Skin epidermis (tissue), 12 donors: ENCODE measurements around the gene SEMA6D.

Experiments
- H3K27ac ChIP-seq, 21 experiments: fragments of 200-600 bp; sonication (generic) in 11 of 21; one replicate each; pipeline ENCODE4 v1.5.0; 2020; ENCODE audit warnings: mild to moderate bottlenecking in 3 of 21, inconsistent platforms in 2 of 21, moderate library complexity in 2 of 21
- H3K4me3 ChIP-seq, 7 experiments: fragments of 200-600 bp; sonication (generic) in 2 of 7; one replicate each; pipeline ENCODE4 v1.5.0; 2020; ENCODE audit warnings: inconsistent platforms in 2 of 7, mild to moderate bottlenecking in 2 of 7, moderate library complexity in 1 of 7

SEMA6D gene

GRCh38 chr15:47768735-47769134, 51.4 kb downstream of the SEMA6D start:
- H3K27ac ChIP-seq: no peak overlapping the region

GRCh38 chr15:47769166-47769565, 51.9 kb downstream of the SEMA6D start:
- no peak overlapping the region for H3K27ac ChIP-seq
- no peak overlapping the region for H3K4me3 ChIP-seq

More at GRCh38 chr15:47768735-47769134, 51.4 kb downstream of the SEMA6D start:
- H3K4me3 ChIP-seq: no peak overlapping the region

GRCh38 chr15:47773143-47773542, 55.8 kb downstream of the SEMA6D start:
- no peak overlapping the region for H3K4me3 ChIP-seq
- no peak overlapping the region for H3K27ac ChIP-seq

DNA sequence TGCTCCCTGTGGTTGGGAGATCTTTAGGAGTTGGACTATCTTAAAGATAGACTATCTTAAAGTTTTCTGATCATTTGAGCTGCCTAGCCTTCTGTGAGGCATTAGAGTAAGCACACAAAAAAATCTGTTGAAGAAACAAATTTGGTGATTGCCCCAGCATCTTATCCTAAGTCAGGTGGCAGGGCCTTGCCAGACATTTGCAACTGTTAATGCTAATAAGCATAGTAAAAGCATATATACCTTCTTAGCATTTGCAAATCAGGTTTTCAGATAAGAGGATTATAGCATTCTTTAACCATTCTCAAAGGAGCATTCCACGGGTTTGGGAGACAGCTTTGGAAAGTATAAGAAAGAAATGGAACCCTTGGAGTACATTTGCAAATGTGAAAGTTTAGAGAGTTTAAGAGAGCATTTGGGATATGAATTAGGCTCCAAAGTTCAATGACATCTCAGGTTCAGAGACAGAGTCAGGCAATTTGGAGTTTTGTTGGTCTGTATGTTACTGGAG, 61.0 kb downstream of the SEMA6D start:
- Histone ChIP-seq H3K4me3 (no peak overlapping the region), H3K27ac (no peak overlapping the region)

- Histone ChIP-seq H3K4me3 (no peak overlapping the region), H3K27ac (no peak overlapping the region)
These were observed 63.7 kb downstream of the SEMA6D start for GRCh38 chr15:47780971-47781370.

DNA sequence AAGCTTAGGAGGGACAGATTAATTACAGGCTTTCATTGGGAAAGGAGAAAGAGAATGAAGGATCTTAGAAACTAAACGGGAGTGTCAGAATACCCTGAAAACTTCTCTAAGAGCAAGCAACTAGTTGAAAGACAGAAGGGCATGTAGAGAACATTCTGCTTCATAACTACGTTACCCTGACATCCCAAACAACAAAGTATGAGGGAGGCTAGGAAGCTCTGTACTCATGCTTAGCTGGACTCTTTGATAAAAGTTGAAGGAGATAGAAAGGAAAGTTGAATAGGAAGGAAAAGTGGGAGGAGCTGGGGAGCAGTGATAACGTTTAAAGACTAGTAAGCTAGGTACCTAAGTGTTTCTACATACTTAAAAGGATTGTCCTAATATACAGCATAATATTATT, 64.2 kb downstream of the SEMA6D start:
- no peak overlapping the region for H3K4me3 ChIP-seq
- H3K27ac ChIP-seq: no peak overlapping the region

DNA sequence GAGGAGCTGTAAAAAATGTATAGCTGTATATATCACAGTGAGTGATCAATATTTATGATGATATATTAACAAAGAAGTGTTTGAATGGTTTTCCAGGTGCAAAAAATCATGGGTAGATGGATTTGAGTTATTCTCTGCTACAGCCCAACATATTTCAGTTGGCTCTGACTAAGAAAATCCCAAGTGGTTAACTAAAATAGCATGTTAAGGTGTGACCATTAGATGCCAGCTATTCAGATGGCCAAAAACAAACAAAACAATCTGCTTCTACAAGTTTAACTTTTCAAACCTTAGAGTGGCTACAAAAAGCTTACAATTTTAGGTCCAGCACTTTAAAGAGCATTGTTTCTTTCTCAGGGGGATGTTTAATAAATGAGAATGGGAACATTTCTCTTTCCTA, 67.5 kb downstream of the SEMA6D start:
- H3K27ac ChIP-seq: no peak overlapping the region
- no peak overlapping the region for H3K4me3 ChIP-seq

GRCh38 chr15:47786371-47786770, 69.1 kb downstream of the SEMA6D start:
- Histone ChIP-seq H3K27ac (no peak overlapping the region), H3K4me3 (no peak overlapping the region)

- Histone ChIP-seq H3K27ac (no peak overlapping the region), H3K4me3 (no peak overlapping the region)
These were observed 70.6 kb downstream of the SEMA6D start for GRCh38 chr15:47787875-47788274.

- H3K27ac ChIP-seq: no peak overlapping the region
- no peak overlapping the region for H3K4me3 ChIP-seq
These were observed 71.4 kb downstream of the SEMA6D start for GRCh38 chr15:47788685-47789084.

- no peak overlapping the region for H3K27ac ChIP-seq
- no peak overlapping the region for H3K4me3 ChIP-seq
These were observed 73.9 kb downstream of the SEMA6D start for GRCh38 chr15:47791161-47791560.

GRCh38 chr15:47792231-47792630, 74.9 kb downstream of the SEMA6D start:
- Histone ChIP-seq H3K27ac (no peak overlapping the region), H3K4me3 (no peak overlapping the region)

GRCh38 chr15:47794252-47794914, 77.1 kb downstream of the SEMA6D start:
- no peak overlapping the region for H3K4me3 ChIP-seq
- no peak overlapping the region for H3K27ac ChIP-seq

DNA sequence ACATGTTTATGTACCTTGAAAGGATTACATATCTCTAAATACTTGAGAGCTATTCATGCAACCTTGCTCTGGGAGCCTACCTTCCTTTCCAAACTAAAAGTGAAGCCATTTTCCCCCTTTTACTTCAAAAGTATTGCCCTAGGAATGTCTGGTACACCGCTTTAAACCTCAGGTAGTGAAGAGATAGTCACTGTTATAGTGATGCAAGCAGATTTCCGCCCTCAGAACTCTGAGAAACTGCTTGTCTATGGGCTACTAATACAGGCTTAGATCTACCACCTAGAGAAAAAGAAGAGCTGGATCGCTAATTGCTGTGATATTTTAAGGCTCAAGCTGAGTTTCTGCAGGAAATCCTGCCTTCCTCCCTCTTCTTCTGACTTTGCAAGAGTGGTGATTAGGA, 78.6 kb downstream of the SEMA6D start:
- no peak overlapping the region for H3K4me3 ChIP-seq
- H3K27ac ChIP-seq: no peak overlapping the region

GRCh38 chr15:47796339-47796738, 79.0 kb downstream of the SEMA6D start:
- Histone ChIP-seq H3K4me3 (no peak overlapping the region), H3K27ac (no peak overlapping the region)

DNA sequence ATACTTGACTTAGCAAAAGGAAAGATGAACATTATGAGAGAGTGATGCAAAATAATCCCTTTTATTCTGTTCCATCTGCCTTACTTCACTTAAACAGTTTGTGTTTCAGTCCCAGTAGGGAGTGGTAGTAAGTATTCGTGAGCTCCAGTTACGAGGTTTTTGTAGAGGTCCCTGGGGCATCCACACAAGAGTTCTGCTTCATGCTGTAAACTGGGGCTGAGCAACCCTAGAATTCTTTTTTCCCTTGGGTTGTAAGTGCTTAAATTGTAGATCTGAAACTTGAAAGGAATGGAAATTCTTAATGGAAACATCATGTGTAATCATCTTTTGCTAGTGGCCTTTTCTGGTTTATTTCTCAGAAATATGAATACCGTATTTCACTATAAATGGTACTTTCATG, 79.5 kb downstream of the SEMA6D start:
- no peak overlapping the region for H3K4me3 ChIP-seq

GRCh38 chr15:47801522-47801921, 84.2 kb downstream of the SEMA6D start:
- Histone ChIP-seq H3K4me3 (no peak overlapping the region), H3K27ac (no peak overlapping the region)

More for the DNA sequence above, 79.5 kb downstream of the SEMA6D start:
- no peak overlapping the region for H3K27ac ChIP-seq

GRCh38 chr15:47802216-47802615, 84.9 kb downstream of the SEMA6D start:
- no peak overlapping the region for H3K4me3 ChIP-seq
- H3K27ac ChIP-seq: no peak overlapping the region

DNA sequence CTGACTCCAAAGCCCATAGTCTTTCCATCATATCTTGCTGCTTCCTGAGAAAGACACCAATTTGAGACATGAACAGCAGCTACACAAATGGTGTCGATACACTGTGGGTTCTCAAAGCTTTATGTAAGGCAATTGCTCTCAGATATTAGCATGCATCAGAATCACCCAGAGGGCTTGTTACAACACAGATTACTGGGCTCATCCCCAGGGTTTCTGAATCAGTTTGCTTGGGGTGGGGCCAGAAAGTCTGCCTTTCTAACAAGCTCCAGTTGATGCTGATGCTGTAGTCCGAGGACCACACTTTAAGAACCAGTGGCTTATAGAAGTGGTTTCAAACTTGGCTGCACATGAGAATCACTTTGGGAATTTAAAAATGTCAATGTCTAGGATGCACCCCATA, 86.5 kb downstream of the SEMA6D start:
- Histone ChIP-seq H3K4me3 (no peak overlapping the region), H3K27ac (no peak overlapping the region)

- no peak overlapping the region for H3K4me3 ChIP-seq
- H3K27ac ChIP-seq: no peak overlapping the region
These were observed 87.4 kb downstream of the SEMA6D start for GRCh38 chr15:47804733-47805132.

DNA sequence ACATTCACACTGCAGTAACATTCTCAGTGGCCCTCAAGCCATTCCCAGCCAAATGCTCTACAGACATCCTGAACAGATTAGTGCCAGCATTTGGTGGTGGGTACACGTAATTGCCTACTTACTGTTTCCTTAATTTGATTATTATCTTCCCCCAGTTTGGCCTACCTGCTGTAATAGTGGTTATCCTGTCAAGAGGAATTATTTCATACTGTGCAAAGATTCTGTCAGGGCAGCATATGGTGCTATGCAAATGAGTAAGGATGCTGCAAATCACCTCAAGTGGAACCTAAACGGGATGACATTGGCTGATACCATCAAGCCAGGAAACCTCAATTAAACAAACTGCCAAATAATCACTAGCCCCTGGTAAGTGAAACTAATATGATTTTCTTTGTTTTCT, 88.7 kb downstream of the SEMA6D start:
- no peak overlapping the region for H3K27ac ChIP-seq
- no peak overlapping the region for H3K4me3 ChIP-seq

DNA sequence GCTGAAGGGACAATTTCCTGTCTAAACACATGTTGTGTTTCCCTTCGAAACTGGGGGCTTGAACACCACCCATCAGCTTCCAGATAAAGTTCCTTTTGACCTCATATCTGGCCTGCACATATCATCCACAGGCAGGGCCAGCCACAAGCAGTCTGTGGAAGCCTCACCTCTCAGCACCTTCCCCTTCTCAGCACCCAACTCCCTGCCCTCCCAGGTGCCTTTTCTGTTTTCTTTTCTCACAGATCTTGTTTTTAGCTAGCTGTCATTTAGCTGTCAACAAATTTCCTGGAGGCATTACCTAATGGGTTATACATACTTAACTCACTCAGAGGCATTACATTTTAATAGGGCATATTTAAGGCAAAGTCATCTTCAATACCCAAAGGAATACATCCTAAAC, 93.9 kb downstream of the SEMA6D start:
- H3K27ac ChIP-seq: no peak overlapping the region

More for the DNA sequence above, 93.9 kb downstream of the SEMA6D start:
- no peak overlapping the region for H3K4me3 ChIP-seq
